NCI-H2196 (cell line): ENCODE data around the gene SGSH.

Experiments used
- DNase-seq: peaks from one replicate; lab custom pipeline; 2025; ENCODE audit not compliant: unreplicated experiment; lab: John Stamatoyannopoulos, UW

Gene SGSH

GRCh38 chr17:80185968-80186367 is 34.2 kb downstream of the SGSH start:
- DNase-seq = no peak

- DNase-seq = no peak
These were observed 35.8 kb downstream of the SGSH start for GRCh38 chr17:80184423-80184714.

- DNase-seq = no peak
These were observed 36.3 kb downstream of the SGSH start for GRCh38 chr17:80183581-80184422.

- no peak for DNase-seq
These were observed 37.3 kb downstream of the SGSH start for GRCh38 chr17:80182845-80183223.

GRCh38 chr17:80182118-80182844 is 37.9 kb downstream of the SGSH start:
- DNase-seq = no peak

GRCh38 chr17:80181431-80181830 is 38.7 kb downstream of the SGSH start:
- DNase-seq = no peak

GRCh38 chr17:80180192-80180591 is 39.9 kb downstream of the SGSH start:
- DNase-seq = no peak

GRCh38 chr17:80177986-80178595 is 42.0 kb downstream of the SGSH start:
- DNase-seq = no peak

GRCh38 chr17:80176757-80177156 is 43.4 kb downstream of the SGSH start:
- DNase-seq = no peak

- no peak for DNase-seq
These were observed 46.2 kb downstream of the SGSH start for GRCh38 chr17:80173916-80174315.

GRCh38 chr17:80173126-80173525 is 47.0 kb downstream of the SGSH start:
- DNase-seq = no peak

GRCh38 chr17:80171681-80172080 is 48.5 kb downstream of the SGSH start:
- no peak for DNase-seq

GRCh38 chr17:80169784-80170500 is 50.2 kb downstream of the SGSH start, which contains the start of gene CARD14:
Gene CARD14 (plus strand): TSS chr17:80170030. CDS start chr17:80181439, 11,409 bp downstream.
- DNase-seq = no peak

- no peak for DNase-seq
These were observed 51.0 kb downstream of the SGSH start for GRCh38 chr17:80169107-80169506.

- no peak for DNase-seq
These were observed 51.8 kb downstream of the SGSH start for GRCh38 chr17:80168371-80168770.

- DNase-seq = no peak
These were observed 53.7 kb downstream of the SGSH start for GRCh38 chr17:80166446-80166845.

GRCh38 chr17:80164185-80164584 is 55.9 kb downstream of the SGSH start:
- DNase-seq = no peak

- DNase-seq = no peak
These were observed 56.8 kb downstream of the SGSH start for GRCh38 chr17:80163336-80163735.

GRCh38 chr17:80160536-80160935 is 59.6 kb downstream of the SGSH start:
- no peak for DNase-seq
